ENCODE results near the gene LAMA3.

- no peak for TF ChIP-seq CTCF (IDR thresholded peaks at IDR 0.05 in 8 of 11, conservative IDR thresholded peaks at IDR 0.05 in 3 of 11)
- TF ChIP-seq POLR2AphosphoS5 (IDR thresholded peaks at IDR 0.05) = no peak
- TF ChIP-seq POLR2A (IDR thresholded peaks at IDR 0.05) = no peak
Measured at GRCh38 chr18:23867006-23867405, 177.8 kb downstream of the LAMA3 start.

Data from spleen (tissue), 7 donors.